Measurements from ENCODE around the gene ECM1.

DNA sequence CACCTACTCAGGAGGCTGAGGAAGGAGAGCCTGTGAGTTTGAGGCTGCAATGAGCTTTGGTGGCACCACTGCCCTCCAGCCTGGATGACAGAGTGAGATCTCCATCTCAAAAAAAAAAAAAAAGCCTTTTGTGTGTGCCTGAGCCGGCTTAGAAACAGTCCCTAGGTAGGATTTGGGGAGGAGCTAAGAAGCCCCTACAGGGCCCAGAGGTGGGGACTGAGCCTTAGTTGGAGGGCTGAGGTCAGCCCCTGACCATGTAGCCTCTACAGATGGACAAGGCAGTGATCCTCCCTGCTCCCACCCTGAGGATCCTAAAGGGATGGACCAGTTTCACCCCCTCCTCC, 43.8 kb downstream of the ECM1 start:
- TF ChIP-seq, protein P1, sequence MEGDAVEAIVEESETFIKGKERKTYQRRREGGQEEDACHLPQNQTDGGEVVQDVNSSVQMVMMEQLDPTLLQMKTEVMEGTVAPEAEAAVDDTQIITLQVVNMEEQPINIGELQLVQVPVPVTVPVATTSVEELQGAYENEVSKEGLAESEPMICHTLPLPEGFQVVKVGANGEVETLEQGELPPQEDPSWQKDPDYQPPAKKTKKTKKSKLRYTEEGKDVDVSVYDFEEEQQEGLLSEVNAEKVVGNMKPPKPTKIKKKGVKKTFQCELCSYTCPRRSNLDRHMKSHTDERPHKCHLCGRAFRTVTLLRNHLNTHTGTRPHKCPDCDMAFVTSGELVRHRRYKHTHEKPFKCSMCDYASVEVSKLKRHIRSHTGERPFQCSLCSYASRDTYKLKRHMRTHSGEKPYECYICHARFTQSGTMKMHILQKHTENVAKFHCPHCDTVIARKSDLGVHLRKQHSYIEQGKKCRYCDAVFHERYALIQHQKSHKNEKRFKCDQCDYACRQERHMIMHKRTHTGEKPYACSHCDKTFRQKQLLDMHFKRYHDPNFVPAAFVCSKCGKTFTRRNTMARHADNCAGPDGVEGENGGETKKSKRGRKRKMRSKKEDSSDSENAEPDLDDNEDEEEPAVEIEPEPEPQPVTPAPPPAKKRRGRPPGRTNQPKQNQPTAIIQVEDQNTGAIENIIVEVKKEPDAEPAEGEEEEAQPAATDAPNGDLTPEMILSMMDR (IDR thresholded peaks at IDR 0.05; ENCODE audit: insufficient read depth, low read length, poor library complexity, severe bottlenecking), result no peak
- TF ChIP-seq EZH2phosphoT487 (conservative IDR thresholded peaks at IDR 0.05; ENCODE audit: low read length), result no peak

Data from SU-DHL-6 (cell line).